ENCODE results near the gene MED29. TPM values are rescaled to one million over a fixed set of nuclear protein-coding genes. Genes with fewer than 3 reads are reported as not detected.

The MED29 gene
- total and polyA plus RNA-seq, 10 of the 15 experiments (the other 5 are each of a cell fraction or from before 2014, with no cell fraction given), result 3.2 to 36.6 (median 22.8) TPM

DNA sequence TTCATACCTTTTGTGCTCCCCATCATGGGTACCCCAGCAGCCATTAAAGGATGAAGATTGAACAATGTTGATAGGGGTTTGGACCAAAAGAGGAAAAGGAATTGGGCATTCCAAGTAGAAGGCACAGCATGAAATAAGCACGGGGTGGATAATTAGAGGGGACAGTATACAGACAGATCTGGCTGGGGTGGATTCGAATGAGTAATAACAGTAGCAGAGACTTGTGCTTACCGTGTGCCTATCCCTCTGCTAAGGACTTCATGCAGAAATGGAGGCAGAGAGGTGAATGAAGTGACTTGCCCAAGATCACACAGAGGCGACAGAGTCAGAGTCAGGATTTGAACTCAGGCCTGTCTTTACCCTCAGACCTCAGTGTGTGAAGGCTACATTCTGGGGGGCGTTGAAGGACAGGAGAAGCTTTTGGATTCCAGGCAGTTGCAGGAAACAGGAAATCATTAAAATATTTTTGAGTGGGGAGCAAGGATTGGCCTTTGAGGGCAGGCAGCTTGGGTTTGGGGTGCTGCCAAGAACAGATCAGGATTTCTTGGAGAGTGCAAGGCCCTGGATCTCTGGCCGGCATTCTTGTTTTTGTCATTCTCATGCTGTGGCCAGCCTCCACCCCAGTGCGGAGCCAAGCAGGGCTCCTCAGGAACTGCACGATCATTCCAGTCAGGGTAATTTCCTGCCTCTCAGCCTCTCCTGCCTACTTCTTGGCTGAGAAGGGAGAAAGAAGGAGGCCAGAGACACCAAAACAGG lies 19.0 kb upstream of the MED29 start (continued):
- TF ChIP-seq, protein P1, sequence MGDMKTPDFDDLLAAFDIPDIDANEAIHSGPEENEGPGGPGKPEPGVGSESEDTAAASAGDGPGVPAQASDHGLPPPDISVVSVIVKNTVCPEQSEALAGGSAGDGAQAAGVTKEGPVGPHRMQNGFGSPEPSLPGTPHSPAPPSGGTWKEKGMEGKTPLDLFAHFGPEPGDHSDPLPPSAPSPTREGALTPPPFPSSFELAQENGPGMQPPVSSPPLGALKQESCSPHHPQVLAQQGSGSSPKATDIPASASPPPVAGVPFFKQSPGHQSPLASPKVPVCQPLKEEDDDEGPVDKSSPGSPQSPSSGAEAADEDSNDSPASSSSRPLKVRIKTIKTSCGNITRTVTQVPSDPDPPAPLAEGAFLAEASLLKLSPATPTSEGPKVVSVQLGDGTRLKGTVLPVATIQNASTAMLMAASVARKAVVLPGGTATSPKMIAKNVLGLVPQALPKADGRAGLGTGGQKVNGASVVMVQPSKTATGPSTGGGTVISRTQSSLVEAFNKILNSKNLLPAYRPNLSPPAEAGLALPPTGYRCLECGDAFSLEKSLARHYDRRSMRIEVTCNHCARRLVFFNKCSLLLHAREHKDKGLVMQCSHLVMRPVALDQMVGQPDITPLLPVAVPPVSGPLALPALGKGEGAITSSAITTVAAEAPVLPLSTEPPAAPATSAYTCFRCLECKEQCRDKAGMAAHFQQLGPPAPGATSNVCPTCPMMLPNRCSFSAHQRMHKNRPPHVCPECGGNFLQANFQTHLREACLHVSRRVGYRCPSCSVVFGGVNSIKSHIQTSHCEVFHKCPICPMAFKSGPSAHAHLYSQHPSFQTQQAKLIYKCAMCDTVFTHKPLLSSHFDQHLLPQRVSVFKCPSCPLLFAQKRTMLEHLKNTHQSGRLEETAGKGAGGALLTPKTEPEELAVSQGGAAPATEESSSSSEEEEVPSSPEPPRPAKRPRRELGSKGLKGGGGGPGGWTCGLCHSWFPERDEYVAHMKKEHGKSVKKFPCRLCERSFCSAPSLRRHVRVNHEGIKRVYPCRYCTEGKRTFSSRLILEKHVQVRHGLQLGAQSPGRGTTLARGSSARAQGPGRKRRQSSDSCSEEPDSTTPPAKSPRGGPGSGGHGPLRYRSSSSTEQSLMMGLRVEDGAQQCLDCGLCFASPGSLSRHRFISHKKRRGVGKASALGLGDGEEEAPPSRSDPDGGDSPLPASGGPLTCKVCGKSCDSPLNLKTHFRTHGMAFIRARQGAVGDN (IDR thresholded peaks at IDR 0.05), result no peak
- TF ChIP-seq RB1 (IDR thresholded peaks at IDR 0.05; ENCODE audit: borderline replicate concordance) (no peak), FOXM1 (IDR thresholded peaks at IDR 0.05; ENCODE audit: low read depth, low read length) (no peak)

DNA sequence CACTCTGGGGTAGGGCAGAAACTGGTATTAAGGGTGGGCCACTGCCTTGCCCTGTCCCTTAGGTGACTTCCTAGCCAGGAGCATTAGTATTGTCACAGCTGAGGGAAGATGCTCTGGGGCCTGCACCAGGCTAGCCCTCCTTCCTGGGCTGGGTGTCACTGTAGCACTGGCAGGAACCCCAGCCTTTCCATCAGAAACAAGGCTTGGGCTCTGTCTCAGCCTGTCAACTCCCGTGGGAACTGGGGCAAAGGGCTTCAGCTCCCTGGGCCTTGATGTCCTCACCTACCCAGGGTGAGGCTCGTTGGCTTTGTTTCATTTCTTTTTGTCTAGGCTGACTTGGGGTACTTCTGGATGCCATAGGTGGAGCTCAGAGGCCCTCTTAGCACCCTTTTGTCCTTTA lies 18.2 kb upstream of the MED29 start:
- Histone ChIP-seq H3K9ac (ENCODE audit: control insufficient read depth, insufficient read depth, low read length) (no peak overlapping the region), H3K79me2 (ENCODE audit: control insufficient read depth, insufficient read depth, low read length) (no peaks in the 10 kb centered on the region), H2AFZ (ENCODE audit: control insufficient read depth, low read depth, low read length) (no peak overlapping the region), H3K27me3 (replicated peaks in 1 of 2; ENCODE audit: control insufficient read depth in 2 of 2, insufficient read depth in 2 of 2, low read length in 1 of 2) (no peaks in the 10 kb centered on the region), H3K4me3 (no peak overlapping the region), H3K4me2 (ENCODE audit: control insufficient read depth, insufficient read depth) (no peak overlapping the region), H4K20me1 (ENCODE audit: control insufficient read depth, insufficient read depth) (no peaks in the 10 kb centered on the region), H3K36me3 (ENCODE audit: control insufficient read depth in 2 of 2, insufficient read depth in 2 of 2, low read length in 1 of 2) (peaks cover 12 to 33% of the 10 kb centered on the region in 2 experiments; a peak in 3 of 4 replicates), H3K27ac (ENCODE audit: control insufficient read depth, insufficient read depth) (no peak overlapping the region), H3K4me1 (ENCODE audit: control insufficient read depth, insufficient read depth, low read length) (no peaks in the 10 kb centered on the region), H3K9me3 (replicated peaks; ENCODE audit: control insufficient read depth, insufficient read depth, low read length) (no peaks in the 10 kb centered on the region)
- FAIRE-seq (no peak), DNase-seq (ENCODE audit: low read depth, low spot score) (no peak), ATAC-seq (no peak)
- RAD21 ChIA-PET (ENCODE audit: unreplicated experiment), result no interaction called here
- no TSS peak for BruUV-seq (replicated peaks)
- in situ Hi-C loops (cut with MboI), result no loop called here
- CTCF ChIA-PET, result no interaction called here
- TF ChIP-seq NBN (IDR thresholded peaks at IDR 0.05) (no peak), ETV6 (conservative IDR thresholded peaks at IDR 0.05 in 1 of 2, IDR thresholded peaks at IDR 0.05 in 1 of 2; ENCODE audit: borderline replicate concordance in 1 of 2, low read depth in 1 of 2) (no peak), POLR2A (IDR thresholded peaks at IDR 0.05; ENCODE audit: low read depth, low read length) (no peak), NFYA (IDR thresholded peaks at IDR 0.05; ENCODE audit: borderline replicate concordance, low read depth, low read length) (no peak), GABPA (IDR thresholded peaks at IDR 0.05; ENCODE audit: low read depth) (no peak)
- WGBS (ENCODE audit: insufficient coverage, insufficient replicate concordance, low lambda C conversion rate, missing lambda C conversion rate), result 94% methylated on average over 2 of the region's 2 CpGs
- POLR2A ChIA-PET, result no interaction called here
- SMC1A ChIA-PET (ENCODE audit: uncharacterized antibody, unreplicated experiment), result no interaction called here
- intact Hi-C loops (cut with micrococcal nuclease; ENCODE audit: unreplicated experiment), result no loop called here

Measured in GM12878 (cell line).